Heart left ventricle (tissue), 13 donors: ENCODE measurements around the gene FOXL1.

ENCODE experiments used
- POLR2A ChIP-seq, 2 donors: fragments of 450-650 bp; IDR thresholded peaks; one replicate each; pipeline ENCODE4 v1.6.1; 2017; ENCODE audit warnings: antibody characterized with exemption in 2 of 2, mild to moderate bottlenecking in 2 of 2, moderate library complexity in 2 of 2
- TF ChIP-seq, protein P1 (sequence below), 12 donors: fragments of 200-600 bp; sonication (generic) in 4 of 12; IDR thresholded peaks; one replicate each; pipeline versions ENCODE4 v1.5.0 to v1.8.0; 2018 to 2022; ENCODE audit warnings: antibody characterized with exemption in 12 of 12, mild to moderate bottlenecking in 5 of 12
- donor health status: ischemic (EF 13 %, LVEDD 7.1; RV severe dilation, severe dysfunction).
- donor health status: DM: no; HTN: yes; CAD: no.
- donor health status: DM: no; HTN: no; CAD: no.
- donor health status: ischemic (EF 25% LVEDD 6.9; RV normal size, moderate dysfunction).
- donor health status: ischemic (EF 25% LVEDD 5.7; RV mildly dilated, moderate dysfunction).
- donor health status: ischemic (EF 35%, LVEDD 5.7; RV mildly dilated, moderate dysfunction).
- donor health status: nonischemic (EF 11% LVEDD 7.7; RV severe dilation, severe dysfunction).
- donor health status: DM: yes; HTN: yes; CAD: no.
- donor health status: PGD.
- donor health status: ischemic (EF 29% LVEDD 5.4; RV normal size, mild dysfunction).
- donor health status: nonischemic (EF 23%, LVEDD 6.1; RV moderate dilation, normal function).

- TF ChIP-seq, protein P1, sequence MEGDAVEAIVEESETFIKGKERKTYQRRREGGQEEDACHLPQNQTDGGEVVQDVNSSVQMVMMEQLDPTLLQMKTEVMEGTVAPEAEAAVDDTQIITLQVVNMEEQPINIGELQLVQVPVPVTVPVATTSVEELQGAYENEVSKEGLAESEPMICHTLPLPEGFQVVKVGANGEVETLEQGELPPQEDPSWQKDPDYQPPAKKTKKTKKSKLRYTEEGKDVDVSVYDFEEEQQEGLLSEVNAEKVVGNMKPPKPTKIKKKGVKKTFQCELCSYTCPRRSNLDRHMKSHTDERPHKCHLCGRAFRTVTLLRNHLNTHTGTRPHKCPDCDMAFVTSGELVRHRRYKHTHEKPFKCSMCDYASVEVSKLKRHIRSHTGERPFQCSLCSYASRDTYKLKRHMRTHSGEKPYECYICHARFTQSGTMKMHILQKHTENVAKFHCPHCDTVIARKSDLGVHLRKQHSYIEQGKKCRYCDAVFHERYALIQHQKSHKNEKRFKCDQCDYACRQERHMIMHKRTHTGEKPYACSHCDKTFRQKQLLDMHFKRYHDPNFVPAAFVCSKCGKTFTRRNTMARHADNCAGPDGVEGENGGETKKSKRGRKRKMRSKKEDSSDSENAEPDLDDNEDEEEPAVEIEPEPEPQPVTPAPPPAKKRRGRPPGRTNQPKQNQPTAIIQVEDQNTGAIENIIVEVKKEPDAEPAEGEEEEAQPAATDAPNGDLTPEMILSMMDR (IDR thresholded peaks at IDR 0.05), result no peak
- no peak for TF ChIP-seq POLR2A (IDR thresholded peaks at IDR 0.05)
These were observed 7.5 kb upstream of the FOXL1 start for GRCh38 chr16:86570558-86571529.
